Right kidney (tissue), 1 donor: ENCODE measurements around the gene NRG3.
"Not testable (repeated sequence)": the region's sequence is repeated elsewhere in the genome, so short reads cannot be mapped to it uniquely, and the experiment has no call there.

Experiments
- DNase-seq: peaks from one replicate; pipeline ENCODE4 v3.0.0-alpha.2; 2016

The NRG3 gene

GRCh38 chr10:82284180-82284579 is 409.2 kb downstream of the NRG3 start:
- no peak for DNase-seq

GRCh38 chr10:82288461-82288881 is 413.5 kb downstream of the NRG3 start:
- no peak for DNase-seq

DNA sequence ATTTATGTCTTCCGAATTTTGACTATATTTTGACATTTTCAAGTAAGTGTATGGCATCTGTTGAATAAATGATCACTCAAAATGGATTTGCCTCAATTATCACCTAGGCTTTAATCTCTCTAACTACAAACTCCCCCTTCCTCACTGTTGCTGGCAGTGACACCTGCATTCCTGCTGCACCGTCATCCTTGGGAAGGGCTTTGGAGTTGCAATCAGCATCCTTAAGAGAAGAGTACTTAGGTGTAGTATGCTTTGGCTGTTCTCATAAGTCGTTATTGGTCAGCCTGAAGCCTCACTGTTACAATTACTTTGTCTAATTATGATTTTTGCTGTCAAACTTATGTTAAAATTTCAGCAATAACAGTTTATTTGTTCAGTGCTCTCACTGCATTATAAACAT is 415.0 kb downstream of the NRG3 start:
- DNase-seq, result no peak

- no peak for DNase-seq
These were observed 419.9 kb downstream of the NRG3 start for GRCh38 chr10:82294874-82295378.

DNA sequence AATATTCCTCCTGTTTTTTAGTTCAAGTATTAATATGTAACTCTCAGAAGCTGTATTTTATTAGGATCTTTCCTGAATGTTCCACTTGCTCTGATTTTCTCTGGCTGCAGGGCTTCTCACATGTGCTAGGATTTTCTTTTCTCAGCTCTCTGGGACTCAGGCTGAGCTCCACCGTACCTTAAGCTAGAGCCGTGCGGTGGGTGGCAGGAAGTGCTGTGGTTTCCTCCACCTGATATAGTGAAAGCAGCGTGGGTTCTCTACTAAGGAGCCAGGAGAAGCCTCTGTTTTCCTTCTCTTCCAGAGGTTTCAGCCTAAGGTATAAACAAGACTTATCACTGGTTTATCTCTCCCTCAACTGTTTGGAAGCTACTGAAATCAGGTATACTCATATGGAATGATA is 433.6 kb downstream of the NRG3 start:
- no peak for DNase-seq

DNA sequence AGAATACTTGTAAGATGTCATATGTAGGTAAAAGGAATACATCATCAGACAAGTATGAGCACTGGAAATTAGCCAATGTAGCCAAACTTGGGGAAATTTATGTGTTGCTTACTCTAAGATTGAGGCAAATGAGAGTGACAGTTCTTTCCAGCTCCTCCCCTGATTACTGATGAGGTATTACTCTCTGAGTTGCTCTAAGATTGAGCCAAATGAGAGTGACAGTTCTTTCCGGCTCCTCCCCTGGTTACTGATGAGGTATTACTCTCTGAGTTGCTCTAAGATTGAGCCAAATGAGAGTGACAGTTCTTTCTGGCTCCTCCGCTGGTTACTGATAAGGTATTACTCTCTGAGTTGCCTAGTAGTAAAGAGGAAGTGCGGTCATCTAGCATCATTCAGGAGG is 435.8 kb downstream of the NRG3 start:
- no peak for DNase-seq

DNA sequence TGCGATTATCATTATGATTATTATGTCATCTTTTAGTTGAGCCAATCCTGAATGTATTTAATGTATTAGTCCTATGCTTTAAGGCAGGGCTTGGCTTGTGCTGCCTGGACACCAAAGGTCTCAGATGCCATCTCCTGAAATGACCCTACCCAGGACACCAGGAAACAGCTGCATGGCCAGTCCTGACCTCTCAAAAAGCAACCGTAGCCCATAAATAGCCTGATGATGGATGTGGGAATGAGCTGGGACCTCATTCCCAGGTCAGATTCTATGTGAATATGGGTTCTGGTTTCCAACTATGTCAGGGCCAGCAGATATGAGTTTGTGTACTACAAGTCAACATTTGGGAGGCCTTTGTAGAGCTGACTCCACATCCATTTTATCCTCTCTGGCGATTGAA is 438.4 kb downstream of the NRG3 start:
- DNase-seq, result no peak

- no peak for DNase-seq
These were observed 443.5 kb downstream of the NRG3 start for GRCh38 chr10:82318534-82318933.

- no peak for DNase-seq
These were observed 444.1 kb downstream of the NRG3 start for GRCh38 chr10:82319074-82319473.

- DNase-seq, result no peak
These were observed 444.6 kb downstream of the NRG3 start for GRCh38 chr10:82319562-82319961.

DNA sequence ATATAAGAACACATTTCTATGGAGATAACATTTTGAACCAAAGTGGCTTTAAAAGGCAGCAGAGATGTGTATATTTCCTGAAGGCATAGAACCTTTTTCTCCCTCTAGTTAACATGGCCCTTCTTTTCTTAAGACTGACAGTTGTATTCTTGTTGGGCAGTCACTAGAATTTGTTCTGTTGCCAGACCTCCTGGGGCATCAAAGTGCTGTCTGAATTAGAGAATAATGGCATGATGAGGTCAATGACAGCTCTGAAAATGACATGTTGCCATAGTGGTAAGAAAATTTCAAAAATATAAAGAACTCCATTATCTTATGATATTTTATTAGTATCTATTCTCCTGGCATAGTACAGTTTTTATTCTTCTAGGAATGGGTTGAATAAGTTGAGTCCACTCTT is 446.7 kb downstream of the NRG3 start:
- no peak for DNase-seq

GRCh38 chr10:82331716-82332115 is 456.7 kb downstream of the NRG3 start:
- no peak for DNase-seq

GRCh38 chr10:82335831-82336230 is 460.8 kb downstream of the NRG3 start:
- DNase-seq, result no peak

DNA sequence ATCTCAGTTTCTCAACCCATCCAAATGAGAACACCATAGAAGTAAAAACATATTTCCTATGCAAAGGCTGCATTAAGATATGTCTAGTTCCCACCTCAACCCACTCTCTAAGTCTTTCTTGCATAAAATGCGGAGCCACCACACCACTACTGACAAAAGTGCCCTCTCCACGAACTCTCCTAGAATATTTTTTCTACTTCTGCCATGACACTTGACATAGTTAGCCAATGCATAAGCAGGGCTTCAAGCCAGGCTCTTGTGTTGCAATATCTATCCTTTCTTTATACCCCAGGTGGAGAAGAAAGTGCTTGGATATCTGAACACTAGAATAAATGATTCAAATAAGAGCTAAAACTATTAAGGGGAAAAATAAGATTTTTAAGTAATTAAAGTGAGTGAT is 465.2 kb downstream of the NRG3 start:
- no peak for DNase-seq

GRCh38 chr10:82349590-82349989 is 474.6 kb downstream of the NRG3 start:
- not testable (repeated sequence) for DNase-seq

DNA sequence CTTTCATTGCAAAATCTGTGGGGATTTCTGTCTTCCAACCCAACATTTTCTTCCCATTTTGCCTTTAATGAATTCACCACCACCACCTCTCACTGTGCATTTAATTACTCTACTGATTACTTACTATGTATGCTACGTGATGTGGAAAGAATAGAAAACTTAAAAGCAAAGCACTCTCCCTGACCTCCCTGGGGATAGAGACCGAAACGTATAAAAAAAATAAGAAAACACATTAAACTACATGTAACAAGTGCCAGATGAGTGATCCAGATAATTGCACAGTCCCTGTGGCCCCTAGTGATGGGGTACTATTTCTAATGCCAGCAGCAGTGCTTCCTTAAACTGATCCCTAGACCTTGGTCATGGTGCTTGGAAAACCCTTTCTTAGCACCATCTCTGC is 478.4 kb downstream of the NRG3 start:
- no peak for DNase-seq

DNA sequence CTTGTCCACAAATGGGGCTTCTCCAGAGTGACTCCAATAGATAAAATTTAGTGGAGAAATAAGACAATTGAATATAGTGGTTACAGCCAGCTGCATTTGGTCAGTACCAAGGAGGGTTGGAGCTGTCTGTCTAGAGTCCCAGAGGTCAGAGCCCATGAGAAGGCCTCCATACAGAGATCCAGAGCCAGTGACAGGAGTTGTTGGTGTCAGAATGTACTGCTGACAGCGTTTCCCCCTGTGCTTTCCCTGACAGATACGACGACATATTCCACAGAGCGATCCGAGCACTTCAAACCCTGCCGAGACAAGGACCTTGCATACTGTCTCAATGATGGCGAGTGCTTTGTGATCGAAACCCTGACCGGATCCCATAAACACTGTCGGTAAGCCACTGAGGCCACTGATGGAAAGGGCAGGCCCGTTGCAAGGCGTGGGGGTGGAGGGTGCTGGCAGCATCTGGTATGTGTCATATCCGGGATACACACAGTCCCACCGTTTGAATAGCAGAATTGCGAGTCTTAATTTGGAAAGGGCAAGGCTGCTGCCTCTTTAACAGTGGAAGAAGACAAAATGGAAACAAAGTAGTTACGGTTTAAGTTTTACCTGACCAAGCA is 483.6 kb downstream of the NRG3 start:
- no peak for DNase-seq

DNA sequence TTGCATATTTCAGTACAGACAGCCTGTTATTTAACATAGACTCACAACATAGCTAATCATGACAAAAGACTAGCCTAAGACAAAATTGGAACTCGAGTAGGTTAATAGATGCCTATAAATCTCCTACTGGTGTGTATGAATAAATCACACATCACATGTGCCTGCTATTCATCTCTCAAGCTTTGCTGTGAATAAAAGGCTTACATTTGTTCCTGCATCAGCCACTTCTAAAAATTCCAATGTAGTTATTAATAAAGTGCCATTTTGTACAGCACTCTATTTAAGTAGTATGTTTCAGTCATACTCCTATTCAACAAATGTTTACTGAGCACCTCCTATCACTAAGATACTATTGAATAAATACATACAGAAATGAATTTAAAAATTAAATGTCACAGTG is 486.3 kb downstream of the NRG3 start:
- no peak for DNase-seq

- no peak for DNase-seq
These were observed 502.6 kb downstream of the NRG3 start for GRCh38 chr10:82377608-82378007.

- no peak for DNase-seq
These were observed 503.2 kb downstream of the NRG3 start for GRCh38 chr10:82378146-82378545.

DNA sequence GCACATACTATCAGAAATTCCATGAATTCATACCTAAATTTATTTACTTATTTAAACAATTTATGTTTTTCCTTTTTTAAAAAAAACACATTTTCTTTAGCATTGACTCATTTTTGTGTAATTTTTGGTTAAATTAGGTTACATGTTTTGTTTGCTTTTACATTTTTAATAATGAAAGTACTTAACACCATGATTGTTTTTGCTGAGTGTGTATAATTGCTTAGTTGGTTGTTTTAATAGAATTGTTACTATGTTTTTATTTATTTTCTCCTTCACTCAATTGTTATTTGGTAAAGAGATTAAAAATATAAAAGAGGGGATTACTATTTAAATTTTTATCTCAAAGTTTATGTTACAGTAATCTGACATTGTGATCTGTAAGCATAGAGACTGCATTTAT is 508.4 kb downstream of the NRG3 start:
- no peak for DNase-seq

DNA sequence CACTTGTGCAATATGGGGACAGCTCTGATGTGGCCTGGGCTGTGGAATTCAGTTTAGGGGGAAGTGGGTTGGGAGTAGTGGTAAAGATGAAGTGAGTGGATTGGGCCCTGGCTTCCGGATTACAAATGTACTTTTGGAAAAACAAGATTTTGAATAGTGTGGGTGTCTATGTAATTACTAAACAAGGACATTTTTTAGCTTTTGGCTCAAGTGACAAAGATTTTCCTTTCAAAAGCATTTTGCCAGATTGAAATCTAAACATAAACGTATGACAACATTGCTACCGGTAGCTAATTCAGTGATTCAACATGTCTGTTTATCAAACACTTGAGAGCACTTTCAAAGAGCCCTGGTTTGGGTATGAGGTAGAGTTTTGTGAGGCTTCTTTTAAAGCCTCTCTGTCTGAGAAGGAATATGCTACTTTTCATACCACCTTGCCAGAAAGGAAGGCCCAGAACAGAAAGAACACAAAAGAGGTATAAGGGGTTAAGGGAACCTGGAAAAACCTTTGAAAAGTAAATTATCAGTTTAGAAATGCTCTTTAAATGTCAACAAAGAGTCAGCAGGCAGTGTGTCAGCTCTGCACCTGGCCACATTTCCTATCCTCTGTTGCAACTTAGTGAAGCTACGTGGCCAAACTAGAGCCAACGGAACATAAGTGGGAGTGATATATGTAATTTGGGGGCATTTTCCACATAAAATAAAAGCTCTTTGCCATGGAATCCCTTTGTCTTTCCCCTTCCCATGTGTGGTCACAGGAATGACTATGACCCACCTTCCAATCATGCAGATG is 516.1 kb downstream of the NRG3 start:
- no peak for DNase-seq

GRCh38 chr10:82391971-82392370 is 517.0 kb downstream of the NRG3 start:
- no peak for DNase-seq

GRCh38 chr10:82392533-82392932 is 517.5 kb downstream of the NRG3 start:
- no peak for DNase-seq
